GM12864 (cell line): ENCODE measurements around the gene IL12RB2.

Source experiments
- DNase-seq: peaks from one replicate; pipeline ENCODE4 v3.0.0-alpha.2; 2011; ENCODE audit warnings: low read depth
- H3K4me3 ChIP-seq: 2 replicates; pipeline ENCODE4 v1.5.1; 2011; ENCODE audit warnings: mild to moderate bottlenecking, low read depth, low read length, control low read depth
- TF ChIP-seq, protein P1 (sequence below): IDR thresholded peaks from 2 replicates; pipeline ENCODE4 v1.5.1; 2011; ENCODE audit warnings: low read depth, mild to moderate bottlenecking, moderate library complexity, low read length, control low read depth, inconsistent platforms; ENCODE audit errors: missing control alignments

Gene IL12RB2

DNA sequence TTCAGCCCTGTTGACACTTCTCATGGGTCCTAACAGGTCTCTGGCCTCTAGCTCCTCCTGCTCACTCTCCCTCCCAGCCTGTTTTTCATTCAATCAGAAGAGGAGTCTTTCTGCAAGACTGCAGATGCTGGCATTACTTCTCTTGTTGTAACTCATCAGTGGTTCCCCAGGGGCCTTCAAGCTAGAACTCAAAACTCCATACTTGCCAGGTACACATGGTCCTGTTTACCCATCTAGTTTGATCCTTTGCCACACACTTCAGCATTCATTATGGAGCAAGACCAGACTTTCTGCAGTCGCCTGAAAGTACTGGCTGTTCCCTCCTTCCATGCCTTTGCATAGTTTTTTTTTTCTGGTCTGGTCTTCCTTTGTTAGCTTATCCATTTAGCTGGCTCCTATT is 74.6 kb downstream of the IL12RB2 start:
- H3K4me3 ChIP-seq, result no peak overlapping the region
- TF ChIP-seq, protein P1, sequence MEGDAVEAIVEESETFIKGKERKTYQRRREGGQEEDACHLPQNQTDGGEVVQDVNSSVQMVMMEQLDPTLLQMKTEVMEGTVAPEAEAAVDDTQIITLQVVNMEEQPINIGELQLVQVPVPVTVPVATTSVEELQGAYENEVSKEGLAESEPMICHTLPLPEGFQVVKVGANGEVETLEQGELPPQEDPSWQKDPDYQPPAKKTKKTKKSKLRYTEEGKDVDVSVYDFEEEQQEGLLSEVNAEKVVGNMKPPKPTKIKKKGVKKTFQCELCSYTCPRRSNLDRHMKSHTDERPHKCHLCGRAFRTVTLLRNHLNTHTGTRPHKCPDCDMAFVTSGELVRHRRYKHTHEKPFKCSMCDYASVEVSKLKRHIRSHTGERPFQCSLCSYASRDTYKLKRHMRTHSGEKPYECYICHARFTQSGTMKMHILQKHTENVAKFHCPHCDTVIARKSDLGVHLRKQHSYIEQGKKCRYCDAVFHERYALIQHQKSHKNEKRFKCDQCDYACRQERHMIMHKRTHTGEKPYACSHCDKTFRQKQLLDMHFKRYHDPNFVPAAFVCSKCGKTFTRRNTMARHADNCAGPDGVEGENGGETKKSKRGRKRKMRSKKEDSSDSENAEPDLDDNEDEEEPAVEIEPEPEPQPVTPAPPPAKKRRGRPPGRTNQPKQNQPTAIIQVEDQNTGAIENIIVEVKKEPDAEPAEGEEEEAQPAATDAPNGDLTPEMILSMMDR, result no peak
- DNase-seq, result no peak

DNA sequence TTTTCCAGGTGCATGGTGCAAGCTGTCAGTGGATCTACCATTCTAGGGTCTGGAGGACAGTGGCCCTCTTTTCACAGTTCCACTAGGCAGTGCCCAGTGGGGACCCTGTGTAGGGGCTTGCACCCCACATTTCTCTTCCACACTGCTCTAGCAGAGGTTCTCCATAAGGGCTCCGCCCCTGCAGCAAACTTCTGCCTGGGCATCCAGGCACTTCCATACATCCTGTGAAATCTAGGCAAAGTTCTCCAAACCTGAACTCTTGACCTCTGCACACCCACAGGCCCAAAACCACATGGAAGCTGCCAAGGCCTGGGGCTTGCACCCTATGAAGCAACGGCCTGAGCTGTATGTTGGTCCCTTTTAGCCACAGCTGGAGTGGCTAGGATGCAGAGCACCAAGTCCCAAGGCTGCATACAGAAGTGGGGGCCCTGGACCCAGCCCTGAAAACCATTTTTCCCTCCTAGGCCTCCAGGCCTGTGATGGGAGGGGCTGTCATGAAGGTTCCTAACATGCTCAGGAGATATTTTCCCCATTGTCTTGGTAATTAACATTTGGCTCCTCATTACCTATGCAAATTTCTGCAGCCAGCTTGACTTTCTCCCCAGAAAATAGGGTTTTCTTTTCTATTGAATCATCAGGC is 76.4 kb downstream of the IL12RB2 start:
- H3K4me3 ChIP-seq, result no peak overlapping the region
- DNase-seq, result no peak
- TF ChIP-seq, protein P1, result no peak

DNA sequence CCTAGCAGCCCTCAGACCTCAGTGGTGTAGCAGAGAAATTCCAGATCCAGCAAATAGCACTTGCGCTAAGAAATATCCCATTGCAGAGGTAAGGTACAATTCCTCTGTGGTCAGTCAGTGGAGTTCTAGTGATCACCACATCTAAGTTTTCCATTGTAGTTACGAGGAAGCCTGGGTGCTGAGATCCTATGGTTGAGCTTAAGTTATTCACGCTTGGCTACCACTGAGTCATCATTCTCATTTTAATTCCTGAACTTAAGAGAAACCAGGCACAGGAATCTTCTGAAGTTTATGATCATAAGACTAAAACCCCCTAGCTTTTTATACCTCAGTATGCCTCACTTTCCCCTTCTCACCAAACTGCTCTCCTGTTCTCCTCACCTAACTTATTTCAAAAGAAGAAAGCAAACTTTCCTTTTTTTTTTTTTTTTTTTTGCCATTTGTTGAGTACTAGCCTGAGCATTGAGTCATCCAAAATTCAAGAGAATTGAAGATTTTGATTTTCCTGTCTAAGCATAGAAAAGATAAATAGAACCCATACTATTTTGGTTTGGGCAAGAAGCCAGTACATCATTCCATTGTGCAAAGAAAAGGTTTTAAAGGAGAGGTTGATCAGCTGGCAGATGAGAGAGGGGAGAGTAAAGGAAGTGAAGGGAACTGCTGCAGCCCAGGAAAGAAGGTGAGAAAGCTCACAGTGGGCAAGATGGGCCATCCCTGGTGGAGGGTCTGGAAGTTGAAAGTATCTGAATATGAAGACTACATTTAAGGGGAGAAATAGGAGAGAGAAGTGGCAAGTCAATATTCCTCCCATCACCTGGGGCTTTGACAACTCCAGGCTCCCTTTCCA is 82.6 kb downstream of the IL12RB2 start:
- no peak for DNase-seq
- TF ChIP-seq, protein P1, result no peak
- H3K4me3 ChIP-seq, result no peak overlapping the region

DNA sequence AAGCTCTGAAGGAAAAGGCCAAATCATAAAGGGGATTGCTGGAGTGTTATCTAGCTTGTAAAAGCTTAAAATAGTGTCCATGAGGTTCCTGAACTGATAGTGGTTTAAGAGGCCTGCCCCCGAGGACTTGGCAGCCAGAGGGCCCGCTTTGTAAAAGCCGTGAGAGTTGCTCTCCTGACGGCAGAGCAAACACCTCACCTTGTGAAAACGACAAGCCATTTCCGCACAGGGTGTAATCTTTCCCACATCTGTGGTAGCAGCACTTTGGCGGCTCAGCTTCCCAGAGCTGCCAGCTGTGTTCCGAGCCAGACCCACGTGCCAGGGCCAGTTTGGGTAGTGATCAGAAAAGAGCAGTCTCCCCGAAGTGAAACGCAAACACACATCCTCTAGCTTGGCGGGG is 85.6 kb downstream of the IL12RB2 start:
- no peak for DNase-seq

DNA sequence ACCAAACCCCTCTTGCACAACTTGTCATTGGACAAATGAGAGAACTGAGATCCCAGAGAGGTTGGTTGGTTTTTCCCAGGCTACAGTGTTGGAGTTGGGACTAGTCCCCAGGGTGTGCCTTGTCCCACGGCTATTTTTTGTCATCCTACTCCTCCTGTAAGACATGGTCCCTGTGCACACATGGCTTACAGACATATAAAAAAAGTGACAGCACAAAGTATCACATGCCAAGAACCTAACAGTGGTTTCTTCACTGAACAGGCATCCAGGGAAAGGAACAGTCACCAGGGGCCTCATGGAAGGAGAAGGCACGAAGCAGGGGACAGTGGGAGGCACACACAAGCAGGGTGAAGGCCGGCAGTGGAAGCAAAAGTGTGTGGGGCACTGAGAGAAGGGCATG is 86.1 kb downstream of the IL12RB2 start:
- no peak for DNase-seq
- TF ChIP-seq, protein P1, result no peak
- H3K4me3 ChIP-seq, result no peak overlapping the region

More for the DNA sequence above, 85.6 kb downstream of the IL12RB2 start:
- TF ChIP-seq, protein P1, result no peak
- no peak overlapping the region for H3K4me3 ChIP-seq

DNA sequence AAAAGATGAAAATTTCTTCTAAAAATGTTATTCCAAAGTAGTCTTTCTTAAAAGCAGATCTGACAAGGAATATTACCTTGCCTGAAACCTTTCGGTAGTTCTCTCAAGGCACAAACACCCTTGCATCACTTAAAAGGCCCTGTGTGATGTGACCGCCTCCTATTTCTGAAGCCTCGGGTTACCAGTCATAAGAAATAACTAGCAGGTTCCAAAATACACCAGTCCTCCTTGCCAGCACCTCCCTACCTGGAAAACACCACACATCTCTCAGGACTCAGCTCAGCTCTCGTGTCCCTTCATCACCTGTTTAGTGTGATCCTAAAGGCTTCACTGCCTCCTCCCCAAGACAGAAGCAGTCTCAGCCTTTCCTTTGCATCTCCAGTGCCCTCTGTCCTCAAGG is 86.9 kb downstream of the IL12RB2 start:
- DNase-seq, result no peak
- TF ChIP-seq, protein P1, result no peak
- no peak overlapping the region for H3K4me3 ChIP-seq
